Measurements from ENCODE around the gene OR10J1.

OR10J1 gene

GRCh38 chr1:159439422-159439821, at the start of gene OR10J1:
OR10J1 (plus strand) TSS chr1:159439722; CDS start chr1:159439792, 70 bp downstream.
- Mint-ChIP-seq H3K27me3 (ENCODE audit: low read depth) (peaks cover 3% of the 10 kb centered on the region), H3K4me1 (no peaks in the 10 kb centered on the region), H3K36me3 (ENCODE audit: low read depth) (no peaks in the 10 kb centered on the region), H3K27ac (no peak within 1 kb of the TSS), H3K4me3 (no peak within 1 kb of the TSS), H3K9me3 (no peaks in the 10 kb centered on the region)
- TF ChIP-seq CTCF (IDR thresholded peaks at IDR 0.05; ENCODE audit: unreplicated experiment in 3 of 3), result no peak

- H3K4me1 Mint-ChIP-seq, result no peaks in the 10 kb centered on the region
- TF ChIP-seq CTCF (IDR thresholded peaks at IDR 0.05; ENCODE audit: unreplicated experiment in 3 of 3), result no peak
- H3K9me3 Mint-ChIP-seq, result peaks cover 10% of the 10 kb centered on the region
- no peaks in the 10 kb centered on the region for H3K36me3 Mint-ChIP-seq (ENCODE audit: low read depth)
- H3K4me3 Mint-ChIP-seq, result no peak overlapping the region
- no peaks in the 10 kb centered on the region for H3K27me3 Mint-ChIP-seq (ENCODE audit: low read depth)
- H3K27ac Mint-ChIP-seq, result no peak overlapping the region
Measured at GRCh38 chr1:159406821-159407220, 32.7 kb upstream of the OR10J1 start.

GRCh38 chr1:159408862-159409400, 30.6 kb upstream of the OR10J1 start:
- H3K4me1 Mint-ChIP-seq, result no peaks in the 10 kb centered on the region
- peaks cover 11% of the 10 kb centered on the region for H3K9me3 Mint-ChIP-seq
- no peak overlapping the region for H3K27ac Mint-ChIP-seq
- H3K4me3 Mint-ChIP-seq, result no peak overlapping the region
- TF ChIP-seq CTCF (IDR thresholded peaks at IDR 0.05; ENCODE audit: unreplicated experiment in 3 of 3), result no peak
- no peaks in the 10 kb centered on the region for H3K27me3 Mint-ChIP-seq (ENCODE audit: low read depth)
- H3K36me3 Mint-ChIP-seq (ENCODE audit: low read depth), result no peaks in the 10 kb centered on the region

- H3K27me3 Mint-ChIP-seq (ENCODE audit: low read depth), result no peaks in the 10 kb centered on the region
- H3K36me3 Mint-ChIP-seq (ENCODE audit: low read depth), result no peaks in the 10 kb centered on the region
- no peak overlapping the region for H3K4me3 Mint-ChIP-seq
- no peak for TF ChIP-seq CTCF (IDR thresholded peaks at IDR 0.05; ENCODE audit: unreplicated experiment in 3 of 3)
- H3K9me3 Mint-ChIP-seq, result peaks cover 23% of the 10 kb centered on the region
- no peaks in the 10 kb centered on the region for H3K4me1 Mint-ChIP-seq
- H3K27ac Mint-ChIP-seq, result no peak overlapping the region
Measured at GRCh38 chr1:159421821-159422220, 17.7 kb upstream of the OR10J1 start.

GRCh38 chr1:159428536-159428935, 11.0 kb upstream of the OR10J1 start:
- H3K4me1 Mint-ChIP-seq, result no peaks in the 10 kb centered on the region
- H3K9me3 Mint-ChIP-seq, result no peaks in the 10 kb centered on the region
- TF ChIP-seq CTCF (IDR thresholded peaks at IDR 0.05; ENCODE audit: unreplicated experiment in 3 of 3), result no peak
- H3K27ac Mint-ChIP-seq, result peak overlapping the region in 1 of 3 experiments; percentile 59
- H3K36me3 Mint-ChIP-seq (ENCODE audit: low read depth), result no peaks in the 10 kb centered on the region
- H3K27me3 Mint-ChIP-seq (ENCODE audit: low read depth), result peaks cover 4% of the 10 kb centered on the region
- no peak overlapping the region for H3K4me3 Mint-ChIP-seq

GRCh38 chr1:159429074-159429861, 10.3 kb upstream of the OR10J1 start:
- Mint-ChIP-seq H3K27ac (peak overlapping the region in 1 of 3 experiments; percentile 59), H3K9me3 (no peaks in the 10 kb centered on the region), H3K4me1 (no peaks in the 10 kb centered on the region), H3K36me3 (ENCODE audit: low read depth) (no peaks in the 10 kb centered on the region), H3K27me3 (ENCODE audit: low read depth) (peaks cover 4% of the 10 kb centered on the region), H3K4me3 (no peak overlapping the region)
- no peak for TF ChIP-seq CTCF (IDR thresholded peaks at IDR 0.05; ENCODE audit: unreplicated experiment in 3 of 3)

Measured in nephron (organoid).